HPDE6-E6E7 (cell line): ENCODE data around the gene HOXC9.

ENCODE experiments used
- DNase-seq: peaks from one replicate; pipeline ENCODE4 v3.0.0; 2011; ENCODE audit warnings: missing footprints; ENCODE audit errors: extremely low spot score

Gene HOXC9

GRCh38 chr12:53963434-53964314, 36.3 kb upstream of the HOXC9 start:
- DNase-seq = no peak

DNA sequence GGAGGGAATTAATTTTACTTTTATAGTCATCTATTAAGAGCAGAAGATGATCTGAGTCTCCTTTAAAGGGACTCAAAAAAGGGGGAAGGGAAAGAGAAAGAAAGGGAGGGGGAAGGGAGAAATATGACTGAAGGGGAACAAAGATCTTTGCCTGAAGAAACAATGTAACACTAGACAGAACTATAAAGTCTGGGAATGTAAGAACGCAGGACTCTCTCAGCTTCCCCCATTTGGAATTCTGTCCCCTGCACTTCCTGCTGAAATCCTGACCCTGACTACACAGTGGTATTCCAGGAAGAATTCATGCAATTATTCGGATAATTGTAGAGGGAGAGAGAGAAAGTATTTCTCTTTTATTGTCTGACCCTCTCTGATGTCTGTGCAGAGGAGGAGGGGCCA, 35.6 kb upstream of the HOXC9 start:
- DNase-seq = no peak

GRCh38 chr12:53965281-53966084, 34.5 kb upstream of the HOXC9 start:
- DNase-seq = no peak

- DNase-seq = no peak
Observed at GRCh38 chr12:53966085-53966384, 33.9 kb upstream of the HOXC9 start.

DNA sequence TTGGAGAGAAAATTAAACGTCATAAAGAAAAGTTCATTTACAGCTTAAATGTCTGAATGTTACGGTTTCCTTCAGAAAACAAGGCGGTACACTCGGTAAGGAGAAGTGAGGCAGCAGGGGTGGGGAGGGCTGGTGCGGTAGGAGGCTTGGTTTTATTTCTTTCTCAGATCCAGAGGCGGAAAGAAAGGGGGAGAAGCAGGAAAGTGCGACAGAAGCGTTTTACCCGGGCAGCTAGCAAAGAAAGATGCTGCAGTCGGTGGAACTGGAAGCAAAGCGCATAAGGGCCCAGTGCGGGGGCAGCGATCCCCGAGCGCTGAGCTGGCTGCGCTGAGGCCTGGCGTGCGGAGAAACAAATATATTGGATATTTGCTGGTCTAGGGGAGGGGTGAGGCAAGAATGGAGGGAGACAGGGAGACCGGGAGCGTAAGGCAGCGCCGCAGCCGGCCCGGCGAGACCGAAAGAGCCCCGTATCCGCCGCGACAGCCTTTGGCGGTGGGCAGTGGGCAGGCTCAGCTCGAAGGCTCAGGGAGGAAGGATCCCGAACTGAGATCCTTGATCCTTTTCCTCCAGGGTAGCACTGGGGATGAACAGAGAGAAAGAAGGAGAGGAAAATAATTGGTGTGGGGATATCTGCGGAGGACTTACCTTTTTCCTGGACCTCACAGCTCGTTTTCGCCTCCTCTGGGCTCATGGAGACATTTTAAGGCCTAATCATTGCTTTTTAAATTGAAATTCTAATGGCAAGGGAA, 33.4 kb upstream of the HOXC9 start:
- DNase-seq = no peak

DNA sequence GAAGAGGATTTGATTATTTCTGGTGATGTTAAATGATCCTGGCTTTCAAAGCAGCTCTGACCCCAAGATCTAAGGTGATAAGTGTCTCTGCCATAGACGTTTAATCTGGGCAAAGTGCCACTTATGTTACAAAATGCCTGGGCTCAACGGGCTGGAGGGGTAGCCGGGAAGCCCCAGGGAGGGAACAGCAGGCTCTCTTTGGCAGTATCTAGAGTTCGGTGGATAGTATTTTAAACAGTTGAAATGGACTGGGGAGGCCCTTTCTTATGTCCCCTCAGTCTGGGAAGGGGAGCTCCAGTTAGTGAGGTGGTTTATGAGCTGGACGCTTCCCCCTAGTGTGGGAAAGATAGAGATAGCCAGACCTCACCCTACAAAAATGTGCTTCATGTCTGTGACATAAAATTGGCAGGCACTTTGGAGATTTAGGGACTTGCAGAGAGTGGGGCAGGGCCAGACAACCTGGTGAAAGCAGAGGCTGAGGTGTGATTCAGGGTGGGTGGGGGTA, 32.5 kb upstream of the HOXC9 start:
- DNase-seq = no peak

- DNase-seq = no peak
Observed at GRCh38 chr12:53968214-53969127, 31.5 kb upstream of the HOXC9 start.

DNA sequence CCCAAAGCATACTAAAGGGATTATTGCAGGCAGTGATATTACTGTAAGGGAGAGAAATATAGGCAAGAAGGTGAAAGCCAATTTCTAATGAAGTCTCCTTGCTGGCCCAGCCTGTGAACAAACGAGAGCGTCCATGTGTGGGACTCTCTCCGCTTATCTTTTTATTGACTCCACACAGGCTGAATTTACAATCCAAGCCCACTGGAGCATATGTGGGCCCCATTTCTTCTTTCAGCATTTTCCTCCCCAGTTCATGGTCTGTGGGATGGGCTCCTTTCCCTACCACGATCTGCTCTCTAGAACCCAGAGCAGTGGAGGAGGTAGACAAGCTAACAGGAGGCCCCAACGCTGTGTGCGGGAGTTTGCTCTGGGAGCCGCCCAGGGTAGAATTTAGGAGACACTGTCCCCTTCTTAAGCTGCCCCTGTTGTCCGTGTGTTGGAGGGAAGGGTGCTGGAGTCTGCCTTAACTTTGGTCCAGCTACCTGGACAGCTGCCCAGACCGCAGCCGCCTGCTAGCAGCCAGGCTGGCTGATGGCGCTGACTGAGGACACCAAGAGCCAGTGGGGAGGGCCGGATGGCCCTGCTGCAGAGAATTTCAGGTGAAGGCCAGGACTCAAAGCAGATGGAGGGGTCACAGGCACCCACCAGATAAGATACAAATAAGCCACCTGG, 30.2 kb upstream of the HOXC9 start:
- no peak for DNase-seq

DNA sequence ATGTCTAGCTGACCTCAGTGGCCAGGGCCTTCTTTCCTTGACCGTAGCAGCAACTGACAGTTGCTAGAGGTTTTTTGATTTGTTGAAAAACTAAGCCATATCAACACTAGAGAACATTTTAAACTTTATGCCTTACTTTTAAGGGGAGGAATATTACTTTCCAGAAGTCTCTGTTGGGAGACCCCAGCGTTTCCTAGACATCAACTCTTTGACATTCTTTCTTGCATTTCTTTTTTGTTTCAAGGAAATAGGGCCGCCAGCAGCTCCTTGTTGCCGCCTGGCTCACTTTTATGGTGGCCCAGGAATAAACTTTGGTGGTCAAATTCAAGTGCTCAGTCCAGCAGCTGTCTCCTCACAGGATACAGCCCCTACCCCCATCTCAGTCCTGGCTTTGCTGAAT, 29.5 kb upstream of the HOXC9 start:
- DNase-seq = no peak

- DNase-seq = no peak
Observed at GRCh38 chr12:53971129-53971528, 28.8 kb upstream of the HOXC9 start.

DNA sequence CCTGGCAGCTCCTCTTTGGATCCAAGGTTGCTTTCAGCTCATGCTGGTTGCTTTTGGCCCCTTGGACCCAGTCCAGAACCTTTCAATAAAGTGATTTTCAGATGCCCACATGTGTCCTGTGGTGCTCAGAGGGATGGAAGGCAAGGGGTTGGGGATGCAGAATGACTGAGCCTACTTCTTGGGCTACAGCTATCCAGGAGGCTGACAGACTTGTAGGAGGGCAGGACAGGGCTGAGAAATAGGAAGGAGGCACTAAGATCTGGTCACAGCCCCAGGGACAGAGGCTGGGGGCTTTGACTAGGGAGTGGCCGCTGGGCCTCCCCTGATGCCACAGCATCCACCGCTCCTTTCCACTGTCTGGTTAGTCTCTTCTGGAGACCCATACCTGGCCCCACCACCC, 28.3 kb upstream of the HOXC9 start:
- no peak for DNase-seq

GRCh38 chr12:53972152-53972702, 27.7 kb upstream of the HOXC9 start:
- DNase-seq = no peak

- DNase-seq = no peak
Observed at GRCh38 chr12:53972722-53973235, 27.2 kb upstream of the HOXC9 start, which contains the start of gene HOXC11. Gene HOXC11, plus strand, starts transcription at chr12:53973126. Its CDS starts 116 bp downstream, at chr12:53973242.

DNA sequence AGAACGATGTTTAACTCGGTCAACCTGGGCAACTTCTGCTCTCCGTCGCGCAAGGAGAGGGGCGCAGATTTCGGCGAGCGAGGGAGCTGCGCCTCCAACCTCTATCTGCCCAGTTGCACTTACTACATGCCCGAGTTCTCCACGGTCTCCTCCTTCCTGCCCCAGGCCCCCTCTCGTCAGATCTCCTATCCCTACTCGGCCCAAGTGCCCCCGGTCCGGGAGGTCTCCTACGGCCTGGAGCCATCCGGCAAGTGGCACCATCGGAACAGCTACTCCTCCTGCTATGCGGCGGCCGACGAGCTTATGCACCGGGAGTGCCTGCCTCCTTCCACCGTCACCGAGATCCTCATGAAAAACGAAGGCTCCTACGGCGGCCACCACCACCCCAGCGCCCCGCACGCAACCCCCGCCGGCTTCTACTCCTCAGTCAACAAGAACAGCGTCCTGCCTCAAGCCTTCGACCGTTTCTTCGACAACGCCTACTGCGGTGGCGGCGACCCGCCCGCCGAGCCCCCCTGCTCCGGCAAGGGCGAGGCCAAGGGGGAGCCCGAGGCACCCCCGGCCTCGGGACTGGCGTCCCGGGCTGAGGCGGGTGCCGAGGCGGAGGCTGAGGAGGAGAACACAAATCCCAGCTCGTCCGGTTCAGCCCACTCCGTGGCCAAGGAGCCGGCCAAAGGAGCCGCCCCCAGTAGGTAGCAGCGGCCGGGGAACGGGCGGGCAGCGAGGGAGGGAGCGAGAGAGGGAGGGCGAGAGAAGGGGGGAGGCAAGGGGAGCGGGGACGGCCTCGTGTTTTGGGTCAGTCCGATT, 26.5 kb upstream of the HOXC9 start:
- DNase-seq = no peak

DNA sequence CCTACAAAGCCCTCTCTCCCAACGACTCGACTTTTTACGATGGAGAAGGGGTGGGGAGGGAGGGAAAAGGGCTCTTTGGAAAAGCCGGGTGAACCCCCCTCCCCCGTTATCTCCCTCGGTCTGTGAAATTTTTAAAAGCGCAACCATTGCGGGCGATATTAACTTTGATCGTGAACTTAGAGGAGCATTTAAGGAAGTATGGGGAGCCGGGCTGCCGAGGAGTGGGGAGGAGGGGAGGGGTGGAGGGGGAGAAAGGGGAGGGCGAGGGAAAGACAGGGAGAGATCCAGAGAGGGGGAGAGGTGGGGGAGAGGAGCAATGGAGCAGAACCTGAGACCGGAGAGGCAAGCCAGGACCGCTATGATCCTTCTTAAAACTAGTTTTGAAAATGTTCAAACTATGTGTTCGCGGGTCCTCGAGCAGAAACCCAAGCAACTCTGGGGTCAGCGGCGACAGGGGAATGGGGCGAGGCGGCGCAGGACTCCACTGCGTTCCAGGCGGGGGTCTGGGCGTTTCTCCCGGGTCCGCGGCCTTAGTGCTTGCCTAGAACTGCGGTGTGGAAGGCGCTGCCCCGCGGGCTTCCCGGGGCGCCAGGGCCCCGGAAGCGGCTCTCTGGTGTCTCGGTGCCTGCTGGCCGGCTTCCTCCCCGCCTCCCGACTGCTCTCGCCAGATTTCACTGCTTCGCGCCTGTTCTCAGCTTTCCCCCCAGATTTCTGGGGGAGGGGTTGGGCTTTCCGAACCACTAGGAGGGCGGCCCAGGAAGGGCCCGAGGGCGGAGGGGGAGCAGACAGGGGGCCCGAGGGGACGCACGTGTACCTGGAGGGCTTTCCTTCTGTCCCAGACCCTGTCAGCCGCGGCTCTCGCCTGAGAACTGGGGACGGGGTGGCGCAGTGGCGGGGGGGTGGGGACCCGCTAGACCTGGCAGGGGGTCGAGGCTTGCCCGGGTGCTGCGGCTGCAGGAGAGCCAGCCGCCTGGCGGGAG, 25.6 kb upstream of the HOXC9 start, which contains the start of gene HOTAIR:
TSS of gene HOTAIR (minus strand) at position 871 of the 980 bp plus-strand sequence.
- no peak for DNase-seq

DNA sequence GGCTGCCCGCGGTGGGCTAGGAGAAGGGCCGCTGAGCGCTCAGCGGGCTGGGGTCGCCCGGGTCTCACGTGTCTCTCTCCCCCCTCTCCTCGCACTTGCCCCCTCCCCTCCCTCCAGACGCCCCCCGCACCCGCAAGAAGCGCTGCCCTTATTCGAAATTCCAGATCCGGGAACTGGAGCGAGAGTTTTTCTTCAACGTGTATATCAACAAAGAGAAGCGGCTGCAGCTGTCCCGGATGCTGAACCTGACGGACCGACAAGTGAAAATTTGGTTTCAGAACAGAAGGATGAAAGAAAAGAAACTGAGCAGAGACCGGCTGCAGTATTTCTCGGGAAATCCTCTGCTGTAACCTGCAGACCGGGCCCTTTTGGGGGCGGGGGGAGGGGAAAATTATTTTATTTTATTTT, 24.9 kb upstream of the HOXC9 start:
- no peak for DNase-seq

DNA sequence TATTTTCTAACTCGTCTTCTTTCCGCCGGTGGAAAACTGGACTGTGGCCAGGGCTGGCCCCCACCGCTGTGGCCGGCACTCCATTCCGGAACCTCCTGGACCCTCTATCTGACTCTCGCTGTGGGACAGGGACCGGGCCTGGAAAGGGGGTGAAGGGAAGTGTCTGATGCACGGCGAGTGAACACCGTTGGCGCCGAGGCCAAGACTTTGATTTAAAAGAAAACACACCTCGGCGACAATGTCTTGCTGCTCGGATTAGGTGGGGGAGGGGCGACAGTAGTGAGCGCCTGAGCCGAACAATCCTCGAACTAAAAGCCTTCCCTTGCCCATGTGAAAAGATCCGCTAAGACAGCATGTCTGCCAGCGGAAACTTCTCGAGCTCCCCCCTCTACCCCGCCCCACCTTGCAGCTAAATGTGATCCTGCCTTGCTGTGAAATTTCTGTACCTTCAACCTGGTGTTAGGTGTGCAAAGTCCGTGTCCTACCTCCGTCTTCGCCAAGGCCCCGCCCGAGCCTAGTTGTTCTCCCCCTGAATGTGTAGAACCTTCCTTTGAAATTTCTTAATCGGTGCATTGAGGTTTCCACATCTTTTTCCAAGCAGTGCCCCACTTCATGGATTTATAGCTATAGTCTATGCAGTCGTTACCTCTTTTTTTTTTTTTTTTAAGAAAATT, 24.3 kb upstream of the HOXC9 start:
- DNase-seq = no peak
